DND-41 (cell line): ENCODE data around the gene LRRC59.

ENCODE experiments used
- ATAC-seq: fragments of 200-7000 bp; cut with Tn5 transposase; 3 replicates; pipeline ENCODE4 v1.9.1; 2021; ENCODE audit warnings: low read depth; ENCODE audit not compliant: insufficient read depth
- DNase-seq: peaks from one replicate; pipeline ENCODE4 v3.0.0-alpha.2; 2020
- H2AFZ ChIP-seq: 2 replicates; pipeline ENCODE4 v1.6.0; 2012; ENCODE audit warnings: low read depth, low read length
- H3K27ac ChIP-seq: 2 replicates; pipeline ENCODE4 v1.5.1; 2012; ENCODE audit warnings: low read length, inconsistent platforms
- H3K27me3 ChIP-seq: fragments of 200-600 bp; sonication (generic); 2 replicates; pipeline ENCODE4 v1.6.0; 2012; ENCODE audit warnings: low read length, mild to moderate bottlenecking, inconsistent platforms; ENCODE audit not compliant: insufficient read depth, poor library complexity
- H3K36me3 ChIP-seq: 2 replicates; pipeline ENCODE4 v1.5.1; 2012; ENCODE audit warnings: low read length, inconsistent platforms; ENCODE audit not compliant: insufficient read depth
- H3K4me1 ChIP-seq: 2 replicates; pipeline ENCODE4 v1.5.1; 2012; ENCODE audit warnings: mild to moderate bottlenecking, low read length; ENCODE audit not compliant: insufficient read depth
- H3K4me2 ChIP-seq: 2 replicates; pipeline ENCODE4 v1.6.0; 2012; ENCODE audit warnings: mild to moderate bottlenecking, moderate library complexity, low read length, inconsistent platforms; ENCODE audit not compliant: insufficient read depth
- H3K4me3 ChIP-seq, 2 experiments: fragments of 200-600 bp in 1 of 2; shearing (Covaris generic) in 1 of 2; 2 replicates each; pipeline ENCODE4 v1.5.1; 2012 to 2016; ENCODE audit warnings: inconsistent platforms in 2 of 2, low read length in 2 of 2, mild to moderate bottlenecking in 2 of 2, low read depth in 1 of 2, moderate library complexity in 1 of 2
- H3K79me2 ChIP-seq: 2 replicates; pipeline ENCODE4 v1.6.0; 2012; ENCODE audit warnings: low read length, inconsistent platforms; ENCODE audit not compliant: insufficient read depth
- H3K9ac ChIP-seq: 2 replicates; pipeline ENCODE4 v1.6.0; 2012; ENCODE audit warnings: low read depth, mild to moderate bottlenecking, inconsistent platforms, low read length, moderate library complexity
- H3K9me3 ChIP-seq: 2 replicates; pipeline ENCODE4 v1.5.1; 2012; ENCODE audit warnings: low read length, moderate library complexity, mild to moderate bottlenecking, inconsistent platforms; ENCODE audit not compliant: insufficient read depth, severe bottlenecking
- H4K20me1 ChIP-seq: 2 replicates; pipeline ENCODE4 v1.6.0; 2012; ENCODE audit warnings: low read length; ENCODE audit not compliant: insufficient read depth
- EZH2 ChIP-seq: IDR thresholded peaks from 3 replicates; pipeline ENCODE4 v1.6.1; 2012; ENCODE audit warnings: borderline replicate concordance, low read depth, mild to moderate bottlenecking, moderate library complexity, low read length, inconsistent platforms; ENCODE audit not compliant: severe bottlenecking
- TF ChIP-seq, protein P1 (sequence below): IDR thresholded peaks from 2 replicates; pipeline ENCODE4 v1.5.1; 2012; ENCODE audit warnings: borderline replicate concordance, low read length, moderate library complexity, mild to moderate bottlenecking; ENCODE audit not compliant: poor library complexity, severe bottlenecking; ENCODE audit errors: extremely low read depth

Gene LRRC59

DNA sequence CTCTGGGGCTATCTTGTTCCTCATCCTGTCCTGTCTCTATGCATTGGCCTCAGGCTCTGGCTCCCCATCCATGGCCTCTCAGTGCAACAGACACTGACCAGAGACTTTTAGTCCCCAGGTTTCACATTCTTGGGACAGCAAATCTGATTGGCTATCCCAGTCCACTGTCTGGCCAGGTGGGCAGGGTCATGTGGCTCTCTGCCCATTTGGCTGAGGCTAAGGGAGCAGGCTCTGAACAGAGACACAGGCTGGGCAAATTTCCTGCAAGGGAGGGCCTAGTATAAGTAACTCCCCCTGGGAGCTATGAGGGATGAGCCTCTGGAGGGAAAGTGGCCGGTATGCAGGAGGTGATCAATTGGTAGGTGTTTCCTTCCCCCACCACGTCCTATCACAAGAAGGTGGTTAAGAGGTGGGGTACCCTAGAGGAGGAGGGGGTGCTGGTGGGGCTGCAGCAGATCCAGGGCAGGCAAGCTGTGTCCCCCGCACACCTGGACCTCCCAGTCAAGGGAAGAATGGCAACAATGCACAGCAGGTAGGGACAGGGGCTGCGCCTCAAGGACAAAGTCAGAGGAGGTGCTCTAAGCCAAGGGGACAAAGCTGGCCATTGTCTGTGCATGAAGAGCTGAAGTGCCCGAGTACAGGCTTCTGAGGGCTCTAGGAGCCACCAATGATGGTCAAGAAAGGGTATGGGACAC is 38.2 kb downstream of the LRRC59 start:
- DNase-seq (no peak), ATAC-seq (no peak)
- Histone ChIP-seq H3K9ac (no peak overlapping the region), H3K27me3 (no peaks in the 10 kb centered on the region), H3K4me3 (no peak overlapping the region), H2AFZ (no peak overlapping the region), H3K79me2 (no peaks in the 10 kb centered on the region), H3K4me1 (no peaks in the 10 kb centered on the region), H3K36me3 (peaks cover 66% of the 10 kb centered on the region), H3K4me2 (no peak overlapping the region), H3K27ac (no peak overlapping the region), H4K20me1 (peaks cover 32% of the 10 kb centered on the region), H3K9me3 (no peaks in the 10 kb centered on the region)
- no peak for TF ChIP-seq EZH2
- TF ChIP-seq, protein P1, sequence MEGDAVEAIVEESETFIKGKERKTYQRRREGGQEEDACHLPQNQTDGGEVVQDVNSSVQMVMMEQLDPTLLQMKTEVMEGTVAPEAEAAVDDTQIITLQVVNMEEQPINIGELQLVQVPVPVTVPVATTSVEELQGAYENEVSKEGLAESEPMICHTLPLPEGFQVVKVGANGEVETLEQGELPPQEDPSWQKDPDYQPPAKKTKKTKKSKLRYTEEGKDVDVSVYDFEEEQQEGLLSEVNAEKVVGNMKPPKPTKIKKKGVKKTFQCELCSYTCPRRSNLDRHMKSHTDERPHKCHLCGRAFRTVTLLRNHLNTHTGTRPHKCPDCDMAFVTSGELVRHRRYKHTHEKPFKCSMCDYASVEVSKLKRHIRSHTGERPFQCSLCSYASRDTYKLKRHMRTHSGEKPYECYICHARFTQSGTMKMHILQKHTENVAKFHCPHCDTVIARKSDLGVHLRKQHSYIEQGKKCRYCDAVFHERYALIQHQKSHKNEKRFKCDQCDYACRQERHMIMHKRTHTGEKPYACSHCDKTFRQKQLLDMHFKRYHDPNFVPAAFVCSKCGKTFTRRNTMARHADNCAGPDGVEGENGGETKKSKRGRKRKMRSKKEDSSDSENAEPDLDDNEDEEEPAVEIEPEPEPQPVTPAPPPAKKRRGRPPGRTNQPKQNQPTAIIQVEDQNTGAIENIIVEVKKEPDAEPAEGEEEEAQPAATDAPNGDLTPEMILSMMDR: no peak

DNA sequence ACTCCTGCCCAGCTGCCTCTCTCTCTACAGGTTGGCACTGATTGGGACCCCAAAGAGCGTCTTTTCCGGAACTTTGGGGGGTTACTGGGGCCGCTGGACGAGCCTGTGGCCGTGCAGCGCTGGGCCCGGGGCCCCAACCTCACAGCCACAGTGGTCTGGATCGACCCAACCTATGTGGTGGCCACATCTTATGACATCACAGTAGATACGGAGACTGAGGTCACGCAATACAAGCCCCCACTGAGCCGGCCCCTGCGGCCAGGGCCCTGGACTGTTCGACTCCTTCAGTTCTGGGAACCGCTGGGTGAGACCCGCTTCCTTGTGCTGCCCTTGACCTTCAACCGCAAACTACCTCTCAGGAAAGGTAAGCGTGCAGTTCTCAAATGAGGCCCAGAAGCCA is 39.1 kb downstream of the LRRC59 start:
- H3K36me3 ChIP-seq: peaks cover 76% of the 10 kb centered on the region
- TF ChIP-seq, protein P1: no peak
- no peak for TF ChIP-seq EZH2
- no peaks in the 10 kb centered on the region for H3K79me2 ChIP-seq
- H3K27ac ChIP-seq: no peak overlapping the region
- no peak overlapping the region for H3K9ac ChIP-seq
- DNase-seq (no peak), ATAC-seq (no peak)
- no peak overlapping the region for H2AFZ ChIP-seq
- no peak overlapping the region for H3K4me2 ChIP-seq
- no peaks in the 10 kb centered on the region for H3K4me1 ChIP-seq
- H3K9me3 ChIP-seq: no peaks in the 10 kb centered on the region
- no peaks in the 10 kb centered on the region for H3K27me3 ChIP-seq
- H3K4me3 ChIP-seq: no peak overlapping the region
- H4K20me1 ChIP-seq: peaks cover 36% of the 10 kb centered on the region

DNA sequence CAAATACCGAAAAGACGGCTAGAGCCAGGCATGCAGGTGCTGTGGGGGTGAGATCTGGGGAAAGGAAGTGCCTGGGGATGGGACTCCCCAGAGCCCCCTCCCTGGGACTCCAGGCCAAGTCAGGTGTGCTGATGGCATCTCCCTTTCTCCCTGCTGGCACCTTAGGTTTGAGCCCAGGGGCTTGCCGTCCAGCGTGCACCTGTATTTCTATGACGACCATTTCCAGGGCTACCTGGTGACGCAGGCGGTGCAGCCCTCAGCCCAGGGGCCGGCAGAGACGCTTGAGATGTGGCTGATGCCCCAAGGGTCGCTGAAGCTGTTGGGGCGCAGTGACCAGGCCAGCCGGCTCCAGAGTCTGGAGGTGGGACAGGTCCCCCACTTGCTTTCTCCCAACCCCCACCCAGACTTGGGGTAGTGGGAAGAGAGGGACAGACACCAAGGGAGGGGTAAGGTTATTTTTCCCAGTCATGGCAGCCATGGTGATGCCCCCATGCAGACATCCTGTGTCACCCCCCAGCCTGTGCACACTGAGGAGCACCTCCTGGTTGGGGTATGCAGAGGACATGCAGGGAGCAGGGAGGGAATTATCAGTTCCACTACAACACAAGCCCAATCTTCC is 40.3 kb downstream of the LRRC59 start:
- Histone ChIP-seq H2AFZ (no peak overlapping the region), H3K9ac (no peak overlapping the region), H3K9me3 (no peaks in the 10 kb centered on the region), H3K4me1 (no peaks in the 10 kb centered on the region), H3K79me2 (peaks cover 8% of the 10 kb centered on the region; the same call in 1 of the 2 replicates), H3K4me2 (no peak overlapping the region), H3K27ac (no peak overlapping the region), H3K36me3 (peaks cover 88% of the 10 kb centered on the region), H3K4me3 (no peak overlapping the region), H4K20me1 (peaks cover 38% of the 10 kb centered on the region), H3K27me3 (no peaks in the 10 kb centered on the region)
- ATAC-seq: no peak
- TF ChIP-seq EZH2: no peak
- TF ChIP-seq, protein P1: no peak
- DNase-seq: no peak
